Measurements from ENCODE around the gene INPP5K.
A peak's percentile ranks its signal among the peaks of the same experiment; 100 is the strongest.

The INPP5K gene

GRCh38 chr17:1487939-1488825, 28.2 kb downstream of the INPP5K start (continued):
- no peak for TF ChIP-seq ZNF658 (tag by site-specific recombination; IDR thresholded peaks at IDR 0.05)
- TF ChIP-seq BCL11B (tag by site-specific recombination; IDR thresholded peaks at IDR 0.05; ENCODE audit: low read depth) = no peak
- TF ChIP-seq ZNF785 (tag by site-specific recombination; IDR thresholded peaks at IDR 0.05) = no peak
- TF ChIP-seq ZNF280C (tag by site-specific recombination; IDR thresholded peaks at IDR 0.05) = no peak
- no peak for TF ChIP-seq ZNF169 (tag by site-specific recombination; IDR thresholded peaks at IDR 0.05)
- TF ChIP-seq ZBTB17 (tag by site-specific recombination; IDR thresholded peaks at IDR 0.05) = no peak
- TF ChIP-seq SETDB1 (IDR thresholded peaks at IDR 0.05; ENCODE audit: insufficient read length, low read length) = no peak
- peak; percentile 53; the same call in 1 of the 2 replicates for TF ChIP-seq ZNF335 (tag by site-specific recombination; conservative IDR thresholded peaks at IDR 0.05)
- no peak for TF ChIP-seq SCRT2 (tag by site-specific recombination; IDR thresholded peaks at IDR 0.05)
- no peak for TF ChIP-seq RBAK (tag by site-specific recombination; IDR thresholded peaks at IDR 0.05)
- TF ChIP-seq PRDM1 (tag by site-specific recombination; IDR thresholded peaks at IDR 0.05) = no peak
- TF ChIP-seq ZBTB44 (tag by site-specific recombination; IDR thresholded peaks at IDR 0.05) = peak; percentile 54
- TF ChIP-seq ZNF830 (tag by site-specific recombination; IDR thresholded peaks at IDR 0.05; ENCODE audit: low read depth) = no peak
- no peak for TF ChIP-seq ZNF791 (tag by site-specific recombination; IDR thresholded peaks at IDR 0.05)
- TF ChIP-seq ZNF610 (tag by site-specific recombination; IDR thresholded peaks at IDR 0.05; ENCODE audit: borderline replicate concordance) = no peak
- TF ChIP-seq ZNF362 (tag by site-specific recombination; IDR thresholded peaks at IDR 0.05) = no peak
- no peak for TF ChIP-seq ZNF555 (tag by site-specific recombination; conservative IDR thresholded peaks at IDR 0.05)
- TF ChIP-seq INSM2 (tag by site-specific recombination; IDR thresholded peaks at IDR 0.05) = no peak
- TF ChIP-seq ZNF266 (tag by site-specific recombination; IDR thresholded peaks at IDR 0.05; ENCODE audit: low read depth) = no peak
- no peak for TF ChIP-seq ZNF404 (tag by site-specific recombination; IDR thresholded peaks at IDR 0.05)
- peak; percentile 89 for TF ChIP-seq ZSCAN30 (tag by site-specific recombination; IDR thresholded peaks at IDR 0.05)
- TF ChIP-seq PATZ1 (tag by site-specific recombination; IDR thresholded peaks at IDR 0.05) = peak; percentile 84
- no peak for TF ChIP-seq ZNF248 (tag by site-specific recombination; IDR thresholded peaks at IDR 0.05)
- peak; percentile 91 for TF ChIP-seq SP3 (tag by site-specific recombination; IDR thresholded peaks at IDR 0.05)
- no peak for TF ChIP-seq ZNF23 (tag by site-specific recombination; IDR thresholded peaks at IDR 0.05; ENCODE audit: borderline replicate concordance)
- no peak for TF ChIP-seq ZBTB1 (tag by site-specific recombination; IDR thresholded peaks at IDR 0.05)
- TF ChIP-seq KLF1 (tag by site-specific recombination; IDR thresholded peaks at IDR 0.05) = peak; percentile 65
- TF ChIP-seq ZBTB49 (tag by site-specific recombination; IDR thresholded peaks at IDR 0.05; ENCODE audit: low read depth) = no peak

Data from HEK293 (cell line).